ENCODE data around the gene LGALS1. TPM values are rescaled to one million over a fixed set of nuclear protein-coding genes. Genes with fewer than 3 reads are reported as not detected.

LGALS1 gene
- total and polyA plus RNA-seq, 2 donors (not counting 1 experiment from before 2014, with no cell fraction given), result 106 to 207 TPM

- H3K36me3 ChIP-seq (replicated peaks in 1 of 2; ENCODE audit: control extremely low read depth in 1 of 2, control insufficient read depth in 1 of 2, extremely low read depth in 1 of 2, insufficient read depth in 2 of 2, low read length in 1 of 2), result no peaks in the 10 kb centered on the region
- H3K4me1 ChIP-seq (ENCODE audit: control insufficient read depth in 2 of 2, insufficient read depth in 2 of 2, low read length in 2 of 2), result no peaks in the 10 kb centered on the region
- POLR2A ChIA-PET, result no interaction called here
- no peaks in the 10 kb centered on the region for H4K20me1 ChIP-seq (ENCODE audit: control insufficient read depth, insufficient read depth, low read length, poor library complexity, severe bottlenecking)
- no peak overlapping the region for H3K9ac ChIP-seq (ENCODE audit: low read length)
- H3K4me3 ChIP-seq (ENCODE audit: control extremely low read depth in 1 of 5, extremely low read depth in 1 of 5, insufficient read depth in 1 of 5, low read depth in 2 of 5, low read length in 4 of 5), result no peak overlapping the region
- Mint-ChIP-seq H3K4me3 (no peak overlapping the region), H3K9me3 (ENCODE audit: insufficient read depth) (no peaks in the 10 kb centered on the region), H3K27me3 (no peaks in the 10 kb centered on the region), H3K27ac (no peak overlapping the region), H3K4me1 (peaks cover 2% of the 10 kb centered on the region)
- no peaks in the 10 kb centered on the region for H3K9me3 ChIP-seq (ENCODE audit: control extremely low read depth in 1 of 3, control insufficient read depth in 2 of 3, insufficient read depth in 1 of 3, low read length in 2 of 3)
- no peaks in the 10 kb centered on the region for H3K27me3 ChIP-seq (replicated peaks in 1 of 4; ENCODE audit: control extremely low read depth in 1 of 4, control insufficient read depth in 3 of 4, insufficient read depth in 4 of 4, low read length in 3 of 4)
- 93% methylated on average over 16 of the region's 20 CpGs for WGBS (ENCODE audit: insufficient coverage)
- no peak for ATAC-seq (ENCODE audit: low read depth)
- intact Hi-C loops (cut with micrococcal nuclease), result no loop called here
- CTCF ChIA-PET, result no interaction called here
- H3K4me2 ChIP-seq (replicated peaks; ENCODE audit: low read depth, low read length, poor library complexity, severe bottlenecking), result no peak overlapping the region
- no peak for DNase-seq
- H3K27ac ChIP-seq (ENCODE audit: low read length in 2 of 2), result no peak overlapping the region
- H2AFZ ChIP-seq (ENCODE audit: insufficient read depth, low read depth, low read length, poor library complexity, severe bottlenecking), result no peak overlapping the region
- no peaks in the 10 kb centered on the region for H3K79me2 ChIP-seq (ENCODE audit: control insufficient read depth, insufficient read depth, low read length)
- TF ChIP-seq EZH2 (IDR thresholded peaks at IDR 0.05; ENCODE audit: borderline replicate concordance, insufficient read depth, low read depth, low read length, poor library complexity, severe bottlenecking) (no peak), CTCF (IDR thresholded peaks at IDR 0.05) (no peak)
Measured at GRCh38 chr22:37726241-37726887, 50.9 kb downstream of the LGALS1 start.

- ATAC-seq (ENCODE audit: low read depth) (no peak), DNase-seq (no peak)
- Histone ChIP-seq H3K36me3 (replicated peaks in 1 of 2; ENCODE audit: control extremely low read depth in 1 of 2, control insufficient read depth in 1 of 2, extremely low read depth in 1 of 2, insufficient read depth in 2 of 2, low read length in 1 of 2) (no peaks in the 10 kb centered on the region), H3K4me2 (replicated peaks; ENCODE audit: low read depth, low read length, poor library complexity, severe bottlenecking) (no peak overlapping the region), H3K4me3 (ENCODE audit: control extremely low read depth in 1 of 5, extremely low read depth in 1 of 5, insufficient read depth in 1 of 5, low read depth in 2 of 5, low read length in 4 of 5) (no peak overlapping the region), H3K9ac (ENCODE audit: low read length) (no peak overlapping the region), H3K27ac (ENCODE audit: low read length in 2 of 2) (no peak overlapping the region), H4K20me1 (ENCODE audit: control insufficient read depth, insufficient read depth, low read length, poor library complexity, severe bottlenecking) (no peaks in the 10 kb centered on the region), H3K27me3 (replicated peaks in 1 of 4; ENCODE audit: control extremely low read depth in 1 of 4, control insufficient read depth in 3 of 4, insufficient read depth in 4 of 4, low read length in 3 of 4) (no peaks in the 10 kb centered on the region), H3K79me2 (ENCODE audit: control insufficient read depth, insufficient read depth, low read length) (no peaks in the 10 kb centered on the region), H3K9me3 (ENCODE audit: control extremely low read depth in 1 of 3, control insufficient read depth in 2 of 3, insufficient read depth in 1 of 3, low read length in 2 of 3) (no peaks in the 10 kb centered on the region), H2AFZ (ENCODE audit: insufficient read depth, low read depth, low read length, poor library complexity, severe bottlenecking) (no peak overlapping the region), H3K4me1 (ENCODE audit: control insufficient read depth in 2 of 2, insufficient read depth in 2 of 2, low read length in 2 of 2) (peaks cover 0 to 3% of the 10 kb centered on the region in 2 donors)
- ChIA-PET CTCF (interaction anchor here (0.7 kb wide), 1 partner anchor 1607 kb away, joined by 3 read pairs; no protein-coding TSS in a partner anchor), POLR2A (no interaction called here)
- 100% methylated on average over 1 of the region's 1 CpG for WGBS (ENCODE audit: insufficient coverage)
- no peak for TF ChIP-seq EZH2 (IDR thresholded peaks at IDR 0.05; ENCODE audit: borderline replicate concordance, insufficient read depth, low read depth, low read length, poor library complexity, severe bottlenecking)
- TF ChIP-seq CTCF (IDR thresholded peaks at IDR 0.05), result no peak
- intact Hi-C loops (cut with micrococcal nuclease), result no loop called here
- Mint-ChIP-seq H3K4me3 (no peak overlapping the region), H3K4me1 (peaks cover 4% of the 10 kb centered on the region), H3K27ac (no peak overlapping the region), H3K27me3 (no peaks in the 10 kb centered on the region), H3K9me3 (ENCODE audit: insufficient read depth) (no peaks in the 10 kb centered on the region)
Measured at GRCh38 chr22:37728620-37729019, 53.2 kb downstream of the LGALS1 start.

Data from B cell (primary cell).